IMR-90 (cell line): Measurements from ENCODE around the gene CNDP2.

Source experiments
- CEBPB ChIP-seq: IDR thresholded peaks from 2 replicates; pipeline ENCODE4 v1.6.1; 2012; ENCODE audit warnings: low read depth, low read length, improper control_type of control experiment
- FOS ChIP-seq: fragments of 150-350 bp; IDR thresholded peaks from 2 replicates; pipeline ENCODE4 v1.6.1; 2016; ENCODE audit warnings: low read depth, low read length
- MAFK ChIP-seq: IDR thresholded peaks from 2 replicates; pipeline ENCODE4 v1.6.1; 2012; ENCODE audit warnings: low read depth, low read length, improper control_type of control experiment
- MAZ ChIP-seq: IDR thresholded peaks from 2 replicates; pipeline ENCODE4 v1.6.1; 2012; ENCODE audit warnings: low read depth, mild to moderate bottlenecking, low read length, improper control_type of control experiment, moderate library complexity, borderline replicate concordance
- NFE2L2 ChIP-seq: fragments of 150-350 bp; IDR thresholded peaks from 2 replicates; pipeline ENCODE4 v1.6.1; 2016; ENCODE audit warnings: low read depth, mild to moderate bottlenecking, low read length
- POLR2A ChIP-seq: IDR thresholded peaks from 2 replicates; pipeline ENCODE4 v1.6.1; 2012; ENCODE audit warnings: mild to moderate bottlenecking, low read depth, low read length
- RAD21 ChIP-seq: IDR thresholded peaks from 2 replicates; pipeline ENCODE4 v1.6.1; 2012; ENCODE audit warnings: low read length, improper control_type of control experiment
- RFX5 ChIP-seq: IDR thresholded peaks from 2 replicates; pipeline ENCODE4 v1.8.0; 2012; ENCODE audit warnings: low read depth, mild to moderate bottlenecking, low read length, moderate library complexity
- SMC3 ChIP-seq: fragments of 150-350 bp; IDR thresholded peaks from 2 replicates; pipeline ENCODE4 v1.6.1; 2016; ENCODE audit warnings: low read depth, mild to moderate bottlenecking, antibody characterized with exemption, low read length, moderate library complexity
- TF ChIP-seq, protein P1 (sequence below): conservative IDR thresholded peaks from 2 replicates; pipeline ENCODE4 v1.5.1; 2012; ENCODE audit warnings: mild to moderate bottlenecking, low read depth, low read length, improper control_type of control experiment
- TF ChIP-seq, protein P2 (sequence below): fragments of 150-350 bp; IDR thresholded peaks from 2 replicates; pipeline ENCODE4 v1.6.1; 2016; ENCODE audit warnings: low read depth, mild to moderate bottlenecking, low read length, moderate library complexity, borderline replicate concordance
- TF ChIP-seq, protein P3 (sequence below): fragments of 150-350 bp; IDR thresholded peaks from 2 replicates; pipeline ENCODE4 v1.6.1; 2017; ENCODE audit warnings: mild to moderate bottlenecking, antibody characterized with exemption, low read length, low read depth

DNA sequence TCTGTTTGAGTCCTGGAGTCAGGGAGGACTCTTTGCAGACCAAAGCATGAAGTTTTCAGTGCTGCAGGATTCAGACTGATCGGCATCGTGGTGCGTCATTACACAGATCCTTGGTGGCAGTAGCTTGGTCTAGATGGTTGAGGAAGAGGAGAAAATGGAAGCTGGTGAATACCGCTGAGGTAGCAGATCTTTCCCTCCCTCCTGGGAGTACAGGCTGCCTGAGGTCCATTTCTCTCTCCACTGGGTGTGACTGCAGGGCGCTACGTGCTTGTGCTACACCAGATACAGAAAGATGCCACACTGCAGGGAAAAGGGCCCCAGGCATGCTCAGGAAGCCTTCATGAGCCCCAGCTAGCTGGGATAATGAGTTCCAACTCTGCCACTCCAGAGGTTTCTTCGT is 34.9 kb downstream of the CNDP2 start:
- TF ChIP-seq CEBPB (no peak), RAD21 (no peak), POLR2A (no peak), FOS (no peak), NFE2L2 (no peak), SMC3 (no peak), RFX5 (no peak), MAZ (no peak), MAFK (no peak)
- TF ChIP-seq, protein P1, sequence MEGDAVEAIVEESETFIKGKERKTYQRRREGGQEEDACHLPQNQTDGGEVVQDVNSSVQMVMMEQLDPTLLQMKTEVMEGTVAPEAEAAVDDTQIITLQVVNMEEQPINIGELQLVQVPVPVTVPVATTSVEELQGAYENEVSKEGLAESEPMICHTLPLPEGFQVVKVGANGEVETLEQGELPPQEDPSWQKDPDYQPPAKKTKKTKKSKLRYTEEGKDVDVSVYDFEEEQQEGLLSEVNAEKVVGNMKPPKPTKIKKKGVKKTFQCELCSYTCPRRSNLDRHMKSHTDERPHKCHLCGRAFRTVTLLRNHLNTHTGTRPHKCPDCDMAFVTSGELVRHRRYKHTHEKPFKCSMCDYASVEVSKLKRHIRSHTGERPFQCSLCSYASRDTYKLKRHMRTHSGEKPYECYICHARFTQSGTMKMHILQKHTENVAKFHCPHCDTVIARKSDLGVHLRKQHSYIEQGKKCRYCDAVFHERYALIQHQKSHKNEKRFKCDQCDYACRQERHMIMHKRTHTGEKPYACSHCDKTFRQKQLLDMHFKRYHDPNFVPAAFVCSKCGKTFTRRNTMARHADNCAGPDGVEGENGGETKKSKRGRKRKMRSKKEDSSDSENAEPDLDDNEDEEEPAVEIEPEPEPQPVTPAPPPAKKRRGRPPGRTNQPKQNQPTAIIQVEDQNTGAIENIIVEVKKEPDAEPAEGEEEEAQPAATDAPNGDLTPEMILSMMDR = no peak
- TF ChIP-seq, protein P2, sequence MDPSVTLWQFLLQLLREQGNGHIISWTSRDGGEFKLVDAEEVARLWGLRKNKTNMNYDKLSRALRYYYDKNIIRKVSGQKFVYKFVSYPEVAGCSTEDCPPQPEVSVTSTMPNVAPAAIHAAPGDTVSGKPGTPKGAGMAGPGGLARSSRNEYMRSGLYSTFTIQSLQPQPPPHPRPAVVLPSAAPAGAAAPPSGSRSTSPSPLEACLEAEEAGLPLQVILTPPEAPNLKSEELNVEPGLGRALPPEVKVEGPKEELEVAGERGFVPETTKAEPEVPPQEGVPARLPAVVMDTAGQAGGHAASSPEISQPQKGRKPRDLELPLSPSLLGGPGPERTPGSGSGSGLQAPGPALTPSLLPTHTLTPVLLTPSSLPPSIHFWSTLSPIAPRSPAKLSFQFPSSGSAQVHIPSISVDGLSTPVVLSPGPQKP = no peak
- TF ChIP-seq, protein P3, sequence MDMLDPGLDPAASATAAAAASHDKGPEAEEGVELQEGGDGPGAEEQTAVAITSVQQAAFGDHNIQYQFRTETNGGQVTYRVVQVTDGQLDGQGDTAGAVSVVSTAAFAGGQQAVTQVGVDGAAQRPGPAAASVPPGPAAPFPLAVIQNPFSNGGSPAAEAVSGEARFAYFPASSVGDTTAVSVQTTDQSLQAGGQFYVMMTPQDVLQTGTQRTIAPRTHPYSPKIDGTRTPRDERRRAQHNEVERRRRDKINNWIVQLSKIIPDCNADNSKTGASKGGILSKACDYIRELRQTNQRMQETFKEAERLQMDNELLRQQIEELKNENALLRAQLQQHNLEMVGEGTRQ = no peak
